ENCODE measurements around the gene MLLT10. TPM values are rescaled to one million over a fixed set of nuclear protein-coding genes. Genes with fewer than 3 reads are reported as not detected.

MLLT10 gene
- total RNA-seq, 1 experiment from 2014 or later = 48.4 TPM

DNA sequence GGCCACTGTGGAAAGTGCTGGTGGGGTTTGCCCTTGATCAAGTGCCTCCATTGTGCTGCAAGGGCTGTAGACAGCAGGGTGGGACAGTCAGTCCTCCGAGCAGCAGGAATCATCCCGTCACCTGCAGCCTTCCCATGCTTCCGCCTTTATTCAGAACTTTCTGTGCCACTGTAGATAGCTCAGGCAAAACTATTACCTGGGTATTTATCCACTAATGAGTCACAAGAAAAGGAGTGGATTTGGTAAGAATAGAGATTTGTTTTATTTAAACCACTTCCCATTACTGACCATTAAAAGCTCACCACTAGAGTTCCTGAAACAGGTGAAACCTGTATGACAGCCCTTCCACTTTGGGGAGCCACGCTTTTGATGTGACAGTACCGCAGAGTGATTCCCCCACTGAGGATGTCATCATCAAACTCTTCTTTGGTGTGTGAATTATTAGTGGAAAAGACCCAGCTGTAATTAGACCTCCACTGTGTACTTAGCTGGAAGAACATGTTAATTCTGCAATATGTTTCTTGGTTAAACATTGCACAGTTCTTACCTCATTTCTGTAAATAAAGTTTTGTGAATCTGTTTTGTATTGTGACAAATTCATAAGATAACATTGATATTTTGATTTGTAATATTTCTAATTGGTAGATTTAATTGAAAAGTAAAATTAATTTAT lies 208.8 kb downstream of the MLLT10 start:
- CTCF ChIA-PET = no interaction called here
- Histone ChIP-seq H3K4me2 (no peak overlapping the region), H2AFZ (no peak overlapping the region), H3K9me3 (ENCODE audit: insufficient read depth, low read depth) (no peaks in the 10 kb centered on the region), H3K9me2 (ENCODE audit: insufficient read depth) (no peaks in the 10 kb centered on the region), H3K27ac (no peak overlapping the region), H3K79me2 (ENCODE audit: low read depth) (no peaks in the 10 kb centered on the region), H3F3A (ENCODE audit: insufficient read depth, low read depth) (peaks cover 7% of the 10 kb centered on the region; the same call in 1 of the 2 replicates), H3K36me3 (ENCODE audit: low read depth) (peaks cover 5% of the 10 kb centered on the region; the same call in 1 of the 2 replicates), H3K27me3 (ENCODE audit: insufficient read depth, low read depth) (no peaks in the 10 kb centered on the region), H3K4me1 (replicated peaks; ENCODE audit: insufficient read depth) (no peaks in the 10 kb centered on the region), H4K20me1 (ENCODE audit: insufficient read depth) (no peaks in the 10 kb centered on the region), H3K4me3 (no peak overlapping the region)
- no peak for TF ChIP-seq EZH2 (IDR thresholded peaks at IDR 0.05; ENCODE audit: low read depth)
- TF ChIP-seq CTCF (conservative IDR thresholded peaks at IDR 0.05) = no peak
- intact Hi-C loops (cut with micrococcal nuclease; ENCODE audit: unreplicated experiment) = no loop called here
- BruUV-seq (replicated peaks) = no TSS peak
- POLR2A ChIA-PET (ENCODE audit: unreplicated experiment) = no interaction called here
- DNase-seq = peak in 1 of 2 experiments; percentile 37

DNA sequence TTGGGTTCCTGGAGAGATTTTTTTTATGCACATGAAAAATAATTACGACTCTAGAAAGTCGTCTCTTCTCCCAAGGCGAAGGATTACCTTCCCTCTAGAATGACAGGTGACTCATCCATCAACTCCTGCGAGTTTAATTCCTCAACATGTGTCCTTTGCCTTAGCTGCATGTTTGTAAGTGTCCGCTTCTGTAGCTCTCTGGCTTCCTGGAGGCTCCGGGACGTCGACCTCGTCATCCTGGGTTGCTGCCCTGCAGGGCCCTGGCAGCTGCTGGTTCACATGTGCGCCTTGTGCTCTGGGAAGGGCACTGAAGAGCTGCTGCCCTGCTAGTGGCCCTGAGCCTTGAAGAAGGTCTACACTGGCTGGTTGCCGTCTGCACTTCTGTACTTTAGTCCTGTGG lies 210.2 kb downstream of the MLLT10 start:
- H3K4me2 ChIP-seq = no peak overlapping the region
- H3K27ac ChIP-seq = no peak overlapping the region
- ChIA-PET POLR2A (ENCODE audit: unreplicated experiment) (no interaction called here), CTCF (no interaction called here)
- TF ChIP-seq EZH2 (IDR thresholded peaks at IDR 0.05; ENCODE audit: low read depth) (no peak), CTCF (conservative IDR thresholded peaks at IDR 0.05) (no peak)
- peaks cover 5% of the 10 kb centered on the region; the same call in 1 of the 2 replicates for H3K36me3 ChIP-seq (ENCODE audit: low read depth)
- no peaks in the 10 kb centered on the region for H3K79me2 ChIP-seq (ENCODE audit: low read depth)
- no peak overlapping the region for H3K4me3 ChIP-seq
- no peak overlapping the region for H2AFZ ChIP-seq
- H3F3A ChIP-seq (ENCODE audit: insufficient read depth, low read depth) = peaks cover 7% of the 10 kb centered on the region; the same call in 1 of the 2 replicates
- no peaks in the 10 kb centered on the region for H4K20me1 ChIP-seq (ENCODE audit: insufficient read depth)
- H3K9me3 ChIP-seq (ENCODE audit: insufficient read depth, low read depth) = no peaks in the 10 kb centered on the region
- no TSS peak for BruUV-seq (replicated peaks)
- no peaks in the 10 kb centered on the region for H3K27me3 ChIP-seq (ENCODE audit: insufficient read depth, low read depth)
- no peaks in the 10 kb centered on the region for H3K9me2 ChIP-seq (ENCODE audit: insufficient read depth)
- H3K4me1 ChIP-seq (replicated peaks; ENCODE audit: insufficient read depth) = no peaks in the 10 kb centered on the region
- no peak for DNase-seq
- intact Hi-C loops (cut with micrococcal nuclease; ENCODE audit: unreplicated experiment) = no loop called here

DNA sequence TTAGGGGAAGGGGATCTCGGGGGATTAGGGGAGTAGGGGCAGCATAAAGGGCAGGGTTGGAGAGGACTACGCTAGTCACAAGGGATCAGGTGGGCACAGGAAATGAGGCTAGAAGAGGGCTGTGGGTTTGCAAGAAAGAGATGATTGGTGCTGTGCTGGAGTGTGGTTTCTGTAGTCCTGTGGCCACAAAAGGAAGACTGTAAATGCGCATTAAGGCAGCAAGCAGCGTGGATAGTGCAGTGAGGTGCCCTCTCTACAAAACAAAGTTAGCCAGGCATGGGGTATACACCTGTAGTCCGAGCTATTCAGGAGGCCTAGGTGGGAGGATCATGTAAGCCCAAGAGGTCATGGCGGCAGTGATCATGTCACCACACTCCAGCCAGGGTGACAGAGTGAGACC lies 212.1 kb downstream of the MLLT10 start:
- no peak overlapping the region for H3K27ac ChIP-seq
- H3K4me1 ChIP-seq (replicated peaks; ENCODE audit: insufficient read depth) = no peaks in the 10 kb centered on the region
- no peaks in the 10 kb centered on the region; the same call in 1 of the 2 replicates for H3K36me3 ChIP-seq (ENCODE audit: low read depth)
- intact Hi-C loops (cut with micrococcal nuclease; ENCODE audit: unreplicated experiment) = no loop called here
- TF ChIP-seq EZH2 (IDR thresholded peaks at IDR 0.05; ENCODE audit: low read depth) (no peak), CTCF (conservative IDR thresholded peaks at IDR 0.05) (no peak)
- H4K20me1 ChIP-seq (ENCODE audit: insufficient read depth) = no peaks in the 10 kb centered on the region
- ChIA-PET CTCF (no interaction called here), POLR2A (ENCODE audit: unreplicated experiment) (no interaction called here)
- DNase-seq = no peak
- H3F3A ChIP-seq (ENCODE audit: insufficient read depth, low read depth) = peaks cover 7% of the 10 kb centered on the region; the same call in 1 of the 2 replicates
- no peak overlapping the region for H2AFZ ChIP-seq
- no TSS peak for BruUV-seq (replicated peaks)
- no peaks in the 10 kb centered on the region for H3K9me2 ChIP-seq (ENCODE audit: insufficient read depth)
- H3K9me3 ChIP-seq (ENCODE audit: insufficient read depth, low read depth) = no peaks in the 10 kb centered on the region
- H3K79me2 ChIP-seq (ENCODE audit: low read depth) = no peaks in the 10 kb centered on the region
- no peak overlapping the region for H3K4me3 ChIP-seq
- H3K27me3 ChIP-seq (ENCODE audit: insufficient read depth, low read depth) = no peaks in the 10 kb centered on the region
- no peak overlapping the region for H3K4me2 ChIP-seq

Measured in PC-9 (cell line).